Measurements from ENCODE around the gene KHSRP. TPM values are rescaled to one million over a fixed set of nuclear protein-coding genes. Genes with fewer than 3 reads are reported as not detected.

The KHSRP gene, protein sequence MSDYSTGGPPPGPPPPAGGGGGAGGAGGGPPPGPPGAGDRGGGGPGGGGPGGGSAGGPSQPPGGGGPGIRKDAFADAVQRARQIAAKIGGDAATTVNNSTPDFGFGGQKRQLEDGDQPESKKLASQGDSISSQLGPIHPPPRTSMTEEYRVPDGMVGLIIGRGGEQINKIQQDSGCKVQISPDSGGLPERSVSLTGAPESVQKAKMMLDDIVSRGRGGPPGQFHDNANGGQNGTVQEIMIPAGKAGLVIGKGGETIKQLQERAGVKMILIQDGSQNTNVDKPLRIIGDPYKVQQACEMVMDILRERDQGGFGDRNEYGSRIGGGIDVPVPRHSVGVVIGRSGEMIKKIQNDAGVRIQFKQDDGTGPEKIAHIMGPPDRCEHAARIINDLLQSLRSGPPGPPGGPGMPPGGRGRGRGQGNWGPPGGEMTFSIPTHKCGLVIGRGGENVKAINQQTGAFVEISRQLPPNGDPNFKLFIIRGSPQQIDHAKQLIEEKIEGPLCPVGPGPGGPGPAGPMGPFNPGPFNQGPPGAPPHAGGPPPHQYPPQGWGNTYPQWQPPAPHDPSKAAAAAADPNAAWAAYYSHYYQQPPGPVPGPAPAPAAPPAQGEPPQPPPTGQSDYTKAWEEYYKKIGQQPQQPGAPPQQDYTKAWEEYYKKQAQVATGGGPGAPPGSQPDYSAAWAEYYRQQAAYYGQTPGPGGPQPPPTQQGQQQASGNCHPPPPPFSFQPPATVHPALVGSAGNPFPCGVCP
- total RNA-seq: 200 TPM

DNA sequence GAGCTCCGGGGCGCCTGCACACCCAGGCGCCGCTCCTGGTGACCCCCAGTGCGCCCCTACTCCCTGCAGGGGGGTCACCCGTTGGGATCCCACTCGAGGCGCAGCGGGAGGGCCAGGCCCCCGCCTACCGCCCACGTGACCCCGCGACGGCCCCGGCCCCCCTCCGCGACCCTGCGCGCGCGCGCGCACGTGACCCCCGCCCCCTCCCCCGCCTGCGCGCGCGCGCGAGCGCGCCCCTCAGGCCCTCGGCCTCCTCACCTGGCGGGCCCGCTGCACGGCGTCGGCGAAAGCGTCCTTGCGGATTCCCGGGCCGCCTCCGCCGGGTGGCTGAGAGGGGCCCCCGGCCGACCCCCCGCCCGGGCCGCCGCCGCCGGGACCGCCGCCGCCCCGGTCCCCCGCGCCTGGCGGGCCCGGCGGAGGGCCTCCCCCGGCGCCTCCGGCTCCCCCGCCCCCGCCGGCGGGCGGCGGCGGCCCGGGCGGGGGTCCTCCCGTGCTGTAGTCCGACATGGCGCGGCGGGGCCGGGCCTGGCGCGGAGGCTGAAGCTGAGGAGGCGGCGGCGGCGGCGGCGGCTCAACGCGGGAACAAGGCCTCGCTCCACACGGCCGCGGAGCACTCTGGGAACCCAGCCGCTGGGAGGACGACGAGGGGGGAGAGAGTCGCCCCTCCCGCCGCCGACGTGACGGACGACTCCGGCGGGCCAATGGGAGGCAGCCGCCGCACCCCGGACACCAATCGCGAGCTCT, at the start of gene KHSRP:
TSS of gene KHSRP (minus strand) at position 617 of the 744 bp plus-strand sequence. CDS start at position 507, 110 bp downstream.
- no peak for DNase-seq (ENCODE audit: low spot score)

GRCh38 chr19:6473647-6474046, 49.0 kb upstream of the KHSRP start:
- DNase-seq (ENCODE audit: low spot score): no peak

- no peak for DNase-seq (ENCODE audit: low spot score)
Measured at GRCh38 chr19:6472713-6473112, 48.1 kb upstream of the KHSRP start.

DNA sequence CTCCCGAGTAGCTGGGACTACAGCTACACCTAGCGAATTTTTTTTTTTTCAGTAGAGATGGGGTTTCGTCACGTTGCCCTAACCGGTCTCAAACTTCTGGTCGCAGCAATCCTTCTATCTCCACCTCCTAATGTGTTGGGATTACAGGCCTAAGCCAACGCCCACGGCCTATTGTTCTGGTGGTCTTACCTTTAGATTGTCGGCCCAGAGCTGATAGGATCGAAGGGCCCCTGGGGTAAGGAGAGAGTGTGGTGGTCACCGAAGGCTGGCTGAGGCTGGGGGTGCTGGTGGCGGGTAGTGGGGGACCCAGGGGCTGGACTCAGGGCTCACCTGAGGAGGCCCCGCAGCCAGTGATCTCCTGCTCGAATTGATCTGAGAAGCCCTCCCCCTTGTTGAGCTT, 46.5 kb upstream of the KHSRP start:
- no peak for DNase-seq (ENCODE audit: low spot score)

DNA sequence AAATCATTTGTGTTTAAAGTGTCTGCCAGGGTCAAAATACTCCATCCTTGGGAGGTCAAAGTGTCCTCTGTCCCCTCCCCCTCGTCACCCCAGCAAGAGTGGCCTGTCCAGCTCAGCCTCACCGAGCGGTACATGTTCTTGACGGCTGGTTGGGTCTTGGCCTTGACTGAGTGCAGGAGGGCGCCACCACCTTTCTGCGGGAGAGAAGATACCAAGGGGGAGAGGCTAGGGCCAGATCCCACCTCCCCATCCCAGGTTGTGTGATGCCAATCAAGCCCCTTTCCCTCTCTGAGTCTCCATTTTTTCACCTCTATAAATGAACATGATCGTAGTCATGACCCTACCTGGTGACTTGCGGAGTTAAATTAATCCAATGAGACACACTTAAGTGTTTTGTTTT, 45.6 kb upstream of the KHSRP start:
- DNase-seq (ENCODE audit: low spot score): no peak

DNA sequence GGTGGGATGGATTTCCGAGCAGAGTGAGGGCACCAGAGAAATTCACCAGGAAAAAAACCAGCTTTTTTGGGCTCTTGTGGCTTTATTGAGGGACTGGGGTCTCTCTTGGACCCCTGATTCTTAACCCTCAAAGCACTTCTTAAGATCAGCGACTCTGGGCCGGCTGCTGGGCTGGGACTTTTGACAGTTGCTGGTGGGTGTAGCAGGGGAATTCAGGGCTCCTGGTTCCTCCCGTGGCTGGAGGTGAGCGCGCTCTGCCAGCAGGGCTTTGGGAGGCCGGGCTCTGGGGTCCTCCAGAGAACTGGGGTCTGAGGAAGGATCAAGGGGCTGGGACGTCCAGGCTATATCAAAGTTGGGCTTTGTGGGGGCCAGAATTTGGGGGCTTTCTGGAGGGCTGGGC, 42.8 kb upstream of the KHSRP start:
- DNase-seq (ENCODE audit: low spot score): no peak

DNA sequence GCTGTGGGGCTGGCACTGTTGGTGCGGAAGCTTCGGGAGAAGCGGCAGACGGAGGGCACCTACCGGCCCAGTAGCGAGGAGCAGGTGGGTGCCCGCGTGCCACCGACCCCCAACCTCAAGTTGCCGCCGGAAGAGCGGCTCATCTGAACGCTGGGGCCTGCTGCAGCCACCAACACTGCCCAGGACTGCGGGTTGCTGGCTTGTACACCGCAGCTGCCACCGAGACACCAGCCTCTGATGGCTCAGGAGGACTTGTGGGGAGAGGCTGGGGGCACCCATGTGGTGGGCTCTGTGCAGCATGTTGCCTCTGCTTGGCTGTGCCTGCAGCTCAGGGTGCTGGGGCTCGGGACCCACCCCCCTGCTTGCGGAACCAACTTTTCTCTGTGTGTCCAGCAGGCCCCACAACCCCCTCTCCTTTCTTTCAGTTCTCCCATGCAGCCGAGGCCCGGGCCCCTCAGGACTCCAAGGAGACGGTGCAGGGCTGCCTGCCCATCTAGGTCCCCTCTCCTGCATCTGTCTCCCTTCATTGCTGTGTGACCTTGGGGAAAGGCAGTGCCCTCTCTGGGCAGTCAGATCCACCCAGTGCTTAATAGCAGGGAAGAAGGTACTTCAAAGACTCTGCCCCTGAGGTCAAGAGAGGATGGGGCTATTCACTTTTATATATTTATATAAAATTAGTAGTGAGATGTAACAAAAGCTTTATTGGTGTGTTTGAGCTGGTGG, 42.1 kb upstream of the KHSRP start:
- DNase-seq (ENCODE audit: low spot score): no peak

DNA sequence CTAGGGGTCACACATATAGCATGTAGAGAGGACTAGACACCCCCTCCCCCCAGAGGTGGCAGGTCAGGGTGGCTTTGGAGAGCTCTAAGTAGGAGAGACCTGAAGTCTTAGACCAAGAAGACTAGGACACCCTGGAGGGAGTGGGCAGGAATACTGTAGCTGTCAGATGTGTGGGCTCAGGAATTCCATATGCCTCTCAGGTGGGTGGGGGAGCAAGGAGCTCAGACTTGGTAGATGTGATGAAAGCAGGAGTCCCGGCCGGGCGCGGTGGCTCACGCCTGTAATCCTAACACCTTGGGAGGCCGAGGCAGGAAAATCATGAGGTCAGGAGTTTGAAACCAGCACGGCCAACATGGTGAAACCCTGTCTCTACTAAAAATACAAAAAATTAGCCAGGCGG, 41.1 kb upstream of the KHSRP start:
- DNase-seq (ENCODE audit: low spot score): no peak

DNA sequence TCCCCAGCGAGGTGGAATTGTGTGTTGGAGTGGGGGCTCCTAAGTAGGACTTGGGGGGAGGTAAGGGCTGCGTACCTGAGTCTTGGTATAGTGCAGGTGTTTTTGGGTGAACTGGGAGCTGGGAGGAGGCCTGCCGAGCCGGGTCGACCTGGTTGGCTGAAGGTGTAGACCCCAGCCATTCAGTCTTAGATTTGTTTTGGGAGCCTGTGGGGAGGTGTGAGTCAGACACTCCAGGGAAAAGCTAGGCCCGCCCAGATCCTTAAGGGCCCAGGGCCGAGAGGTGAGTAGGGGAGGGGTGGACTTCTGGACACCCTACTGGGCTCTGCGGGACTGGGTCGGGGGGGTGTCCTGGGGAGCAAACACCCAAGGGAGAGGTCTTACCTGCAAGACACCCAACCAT, 40.4 kb upstream of the KHSRP start:
- DNase-seq (ENCODE audit: low spot score): no peak

DNA sequence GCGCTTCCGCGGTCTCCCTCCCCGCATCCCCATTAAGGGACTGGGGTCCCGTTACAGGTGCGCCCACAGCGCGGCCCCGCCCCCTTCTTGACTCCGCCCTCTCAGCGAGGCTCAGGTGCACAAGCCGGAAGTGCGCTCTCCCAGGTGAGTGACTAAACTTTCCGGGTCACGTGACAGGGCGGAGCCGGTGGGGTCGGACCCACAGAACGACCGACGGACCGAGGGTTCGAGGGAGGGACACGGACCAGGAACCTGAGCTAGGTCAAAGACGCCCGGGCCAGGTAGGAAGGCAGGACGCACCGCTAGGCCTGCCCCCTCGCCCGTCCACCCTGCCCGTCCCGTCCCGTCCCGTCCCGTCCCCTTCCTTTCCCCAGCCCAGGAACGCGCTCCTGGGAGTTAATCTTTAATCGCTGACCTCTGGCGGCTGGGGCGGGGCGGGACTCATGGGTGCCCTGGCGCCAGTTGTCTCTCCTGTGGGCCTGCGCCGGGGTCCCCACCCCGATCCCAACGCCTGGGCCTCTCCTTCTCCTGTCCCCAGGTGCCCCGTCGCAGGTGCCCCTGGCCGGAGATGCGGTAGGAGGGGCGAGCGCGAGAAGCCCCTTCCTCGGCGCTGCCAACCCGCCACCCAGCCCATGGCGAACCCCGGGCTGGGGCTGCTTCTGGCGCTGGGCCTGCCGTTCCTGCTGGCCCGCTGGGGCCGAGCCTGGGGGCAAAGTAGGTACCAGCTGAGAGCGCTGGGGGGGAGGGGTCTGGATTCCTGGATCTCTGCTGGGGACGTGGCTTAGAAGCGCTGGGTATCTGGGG, 39.7 kb upstream of the KHSRP start, which contains the start of gene CRB3:
TSS of gene CRB3 (plus strand) at position 202 of the 804 bp plus-strand sequence. CDS start at position 633, 431 bp downstream.
- DNase-seq (ENCODE audit: low spot score): peak; percentile 89

DNA sequence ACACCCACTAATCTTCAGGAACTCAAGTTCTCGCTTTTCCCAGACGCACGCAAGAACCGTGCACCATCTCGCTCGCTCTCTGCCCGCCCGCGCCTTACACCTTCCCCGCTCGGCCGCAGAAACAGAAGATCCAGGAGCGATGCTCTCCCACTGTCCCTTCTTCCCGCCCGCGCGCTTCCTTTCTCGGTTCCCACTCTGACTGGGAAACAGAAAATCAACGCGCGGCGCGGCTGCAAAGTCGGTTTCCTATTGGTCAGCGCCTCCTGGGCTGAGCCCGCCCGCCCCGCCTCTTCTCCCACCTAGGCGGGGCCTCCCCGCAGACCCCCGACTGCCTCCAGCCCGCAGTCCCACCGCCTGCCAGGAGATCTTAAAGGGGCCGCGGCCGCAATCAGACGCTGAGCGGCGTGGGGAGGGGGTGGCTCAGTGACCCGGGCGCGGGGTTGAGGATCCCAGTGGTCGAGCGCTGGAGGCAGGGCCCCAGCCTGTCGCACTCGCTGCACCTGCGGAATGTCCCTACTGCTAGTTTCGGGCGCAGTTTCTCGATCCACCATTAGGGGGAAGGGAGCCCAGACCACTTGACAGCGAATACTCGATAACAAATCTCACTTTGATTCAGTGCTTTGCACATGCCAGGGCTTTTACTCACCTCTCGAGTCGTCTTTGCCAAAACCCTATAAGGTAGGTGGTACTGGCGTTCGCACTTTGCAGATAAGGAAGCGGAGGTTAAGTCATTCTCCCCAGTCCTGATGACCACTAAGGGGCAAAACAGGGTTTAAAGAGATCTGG, 35.7 kb upstream of the KHSRP start:
- peak; percentile 96 for DNase-seq (ENCODE audit: low spot score)

GRCh38 chr19:6459262-6460098, 34.9 kb upstream of the KHSRP start, which contains the start of gene SLC25A23:
Gene SLC25A23, minus strand, starts transcription at chr19:6459792. Its CDS starts 164 bp downstream, at chr19:6459628.
- peak; percentile 68 for DNase-seq (ENCODE audit: low spot score)

DNA sequence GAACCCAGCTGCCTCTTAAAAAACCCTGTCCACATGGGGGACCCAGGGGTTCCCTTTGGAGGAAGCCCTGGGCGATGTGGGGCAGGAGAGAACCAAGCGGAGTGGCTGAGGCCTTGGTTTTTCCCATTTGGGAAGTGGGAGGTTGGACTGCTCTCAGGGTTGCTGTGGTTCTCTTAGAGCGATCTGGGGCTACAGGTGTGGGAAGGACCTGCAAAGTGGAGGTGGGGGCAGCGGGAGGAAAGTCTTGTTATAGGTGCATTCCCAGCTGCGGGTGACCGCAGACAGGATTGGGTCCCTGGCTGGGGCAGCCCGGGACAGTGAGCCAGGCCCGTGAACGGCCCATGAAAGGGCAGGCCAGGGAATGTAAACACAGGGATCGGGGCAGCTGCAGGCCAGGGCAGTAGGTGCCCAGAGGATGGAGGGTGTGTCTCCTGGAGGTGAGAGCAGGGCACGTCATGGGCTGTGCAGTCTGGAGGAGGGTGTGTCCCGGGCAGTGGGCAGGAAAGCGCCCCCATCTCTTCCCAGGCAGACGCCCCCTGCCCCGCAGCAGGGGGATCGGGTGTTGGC, 34.2 kb upstream of the KHSRP start:
- DNase-seq (ENCODE audit: low spot score): no peak

- no peak for DNase-seq (ENCODE audit: low spot score)
Measured at GRCh38 chr19:6457958-6458694, 33.5 kb upstream of the KHSRP start.

- DNase-seq (ENCODE audit: low spot score): no peak
Measured at GRCh38 chr19:6455924-6456323, 31.3 kb upstream of the KHSRP start.

- no peak for DNase-seq (ENCODE audit: low spot score)
Measured at GRCh38 chr19:6453951-6454565, 29.4 kb upstream of the KHSRP start.

DNA sequence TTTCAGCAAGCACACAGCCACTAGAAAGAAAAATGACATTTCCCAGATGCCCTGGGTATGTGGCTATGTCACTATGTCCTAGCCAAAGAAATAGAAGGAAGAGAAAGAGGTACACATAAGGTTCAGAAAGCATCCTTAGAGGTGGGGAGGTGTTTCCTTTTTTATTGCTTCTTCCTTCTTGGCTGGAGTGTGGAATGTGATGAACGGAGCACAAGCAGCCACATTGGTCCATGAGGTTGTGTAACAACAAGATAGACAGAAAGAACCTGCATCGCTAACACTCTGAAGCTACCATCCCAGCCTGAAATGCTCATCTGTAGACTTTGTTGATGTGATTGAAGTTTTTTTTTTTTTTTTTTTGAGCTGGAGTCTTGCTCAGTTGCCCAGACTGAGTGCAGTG, 28.3 kb upstream of the KHSRP start:
- no peak for DNase-seq (ENCODE audit: low spot score)

Measured in ureter (tissue), 1 donor.